GM12872 (cell line): ENCODE results near the gene PRKCE.

Source experiments
- CTCF ChIP-seq: IDR thresholded peaks from 3 replicates; pipeline ENCODE4 v1.5.1; 2011; ENCODE audit warnings: low read depth, mild to moderate bottlenecking, low read length, moderate library complexity; ENCODE audit not compliant: insufficient read depth

PRKCE gene

GRCh38 chr2:46032996-46033395, 381.5 kb downstream of the PRKCE start:
- TF ChIP-seq CTCF = no peak

- TF ChIP-seq CTCF = no peak
These were observed 383.1 kb downstream of the PRKCE start for GRCh38 chr2:46034535-46034934.

GRCh38 chr2:46036929-46037328, 385.5 kb downstream of the PRKCE start:
- TF ChIP-seq CTCF = no peak

GRCh38 chr2:46039543-46040303, 388.2 kb downstream of the PRKCE start:
- TF ChIP-seq CTCF = no peak

GRCh38 chr2:46040563-46041155, 389.2 kb downstream of the PRKCE start:
- TF ChIP-seq CTCF = no peak

GRCh38 chr2:46041434-46041833, 390.0 kb downstream of the PRKCE start:
- TF ChIP-seq CTCF = no peak

GRCh38 chr2:46042207-46042637, 390.7 kb downstream of the PRKCE start:
- TF ChIP-seq CTCF = no peak
